IgD-negative memory B cell (primary cell): ENCODE data around the gene GOLGA6L10. TPM values are rescaled to one million over a fixed set of nuclear protein-coding genes. Genes with fewer than 3 reads are reported as not detected.
"Not testable (repeated sequence)": the region's sequence is repeated elsewhere in the genome, so short reads cannot be mapped to it uniquely, and the experiment has no call there.

ENCODE experiments used
- H3K27ac Mint-ChIP-seq, 3 donors: one replicate each; pipeline ENCODE4 v1.8.0; 2020 to 2022; ENCODE audit warnings: mild to moderate bottlenecking in 3 of 3, mixed read lengths in 3 of 3, moderate library complexity in 1 of 3
- H3K27me3 Mint-ChIP-seq: one replicate; pipeline ENCODE4 v1.8.0; 2021; ENCODE audit warnings: mixed read lengths
- H3K36me3 Mint-ChIP-seq: one replicate; pipeline ENCODE4 v1.8.0; 2020; ENCODE audit warnings: mild to moderate bottlenecking, mixed read lengths
- H3K4me1 Mint-ChIP-seq, 3 donors: one replicate each; pipeline ENCODE4 v1.8.0; 2020 to 2022; ENCODE audit warnings: mixed read lengths in 3 of 3, mild to moderate bottlenecking in 1 of 3
- H3K4me3 Mint-ChIP-seq, 4 donors: one replicate each; pipeline ENCODE4 v1.8.0; 2020 to 2022; ENCODE audit warnings: mild to moderate bottlenecking in 4 of 4, mixed read lengths in 4 of 4, moderate library complexity in 3 of 4
- H3K9me3 Mint-ChIP-seq, 3 donors: one replicate each; pipeline ENCODE4 v1.8.0; 2020 to 2021; ENCODE audit warnings: mixed read lengths in 3 of 3, mild to moderate bottlenecking in 1 of 3
- polyA plus RNA-seq: library from polyadenylated mRNA; unstranded; fragments of 300-500 nt; fragmentation: Illumina TruSeq; gene quantifications from one replicate; pipeline ENCODE4 v1.2.3, GENCODE V29; 2021

Gene GOLGA6L10
- polyA plus RNA-seq, 1 donor from 2014 or later, result 0.19 TPM

- Mint-ChIP-seq H3K36me3 (no peaks in the 10 kb centered on the region), H3K4me3 (no peak overlapping the region), H3K9me3 (peaks cover 0 to 3% (median 0%) of the 10 kb centered on the region in 3 donors), H3K4me1 (no peaks in the 10 kb centered on the region), H3K27ac (no peak overlapping the region), H3K27me3 (no peaks in the 10 kb centered on the region)
Observed at GRCh38 chr15:82315519-82316246, 33.6 kb downstream of the GOLGA6L10 start.

GRCh38 chr15:82314769-82315518, 34.3 kb downstream of the GOLGA6L10 start:
- Mint-ChIP-seq H3K4me3 (no peak overlapping the region), H3K27me3 (no peaks in the 10 kb centered on the region)

GRCh38 chr15:82313951-82314768, 35.1 kb downstream of the GOLGA6L10 start:
- H3K9me3 Mint-ChIP-seq, H3K4me1 Mint-ChIP-seq, H3K27me3 Mint-ChIP-seq, H3K36me3 Mint-ChIP-seq, H3K27ac Mint-ChIP-seq, H3K4me3 Mint-ChIP-seq: not testable (repeated sequence)

More at GRCh38 chr15:82314769-82315518, 34.3 kb downstream of the GOLGA6L10 start:
- H3K4me1 Mint-ChIP-seq, result no peaks in the 10 kb centered on the region
- no peak overlapping the region for H3K27ac Mint-ChIP-seq
- no peaks in the 10 kb centered on the region for H3K36me3 Mint-ChIP-seq
- peaks cover 0 to 3% (median 0%) of the 10 kb centered on the region in 3 donors for H3K9me3 Mint-ChIP-seq

- Mint-ChIP-seq H3K4me1 (no peaks in the 10 kb centered on the region), H3K4me3 (peak overlapping the region in 1 of 4 donors; percentile 41), H3K36me3 (no peaks in the 10 kb centered on the region), H3K9me3 (peaks cover 0 to 5% (median 0%) of the 10 kb centered on the region in 3 donors), H3K27me3 (no peaks in the 10 kb centered on the region), H3K27ac (no peak overlapping the region)
Observed at GRCh38 chr15:82313446-82313845, 35.8 kb downstream of the GOLGA6L10 start.

- no peak overlapping the region for H3K27ac Mint-ChIP-seq
- H3K4me1 Mint-ChIP-seq, result no peaks in the 10 kb centered on the region
- no peak overlapping the region for H3K4me3 Mint-ChIP-seq
Observed at GRCh38 chr15:82312586-82313349, 36.5 kb downstream of the GOLGA6L10 start.

GRCh38 chr15:82311321-82311720, 38.0 kb downstream of the GOLGA6L10 start:
- not testable (repeated sequence) for H3K4me3 Mint-ChIP-seq, H3K4me1 Mint-ChIP-seq, H3K36me3 Mint-ChIP-seq, H3K9me3 Mint-ChIP-seq, H3K27me3 Mint-ChIP-seq, H3K27ac Mint-ChIP-seq

More at GRCh38 chr15:82312586-82313349, 36.5 kb downstream of the GOLGA6L10 start:
- no peaks in the 10 kb centered on the region for H3K36me3 Mint-ChIP-seq
- H3K9me3 Mint-ChIP-seq, result peaks cover 0 to 5% (median 0%) of the 10 kb centered on the region in 3 donors
- no peaks in the 10 kb centered on the region for H3K27me3 Mint-ChIP-seq

- peaks cover 0 to 5% (median 0%) of the 10 kb centered on the region in 3 donors for H3K9me3 Mint-ChIP-seq
- H3K36me3 Mint-ChIP-seq, result no peaks in the 10 kb centered on the region
- H3K4me1 Mint-ChIP-seq, result no peaks in the 10 kb centered on the region
- no peaks in the 10 kb centered on the region for H3K27me3 Mint-ChIP-seq
- no peak overlapping the region for H3K27ac Mint-ChIP-seq
- no peak overlapping the region for H3K4me3 Mint-ChIP-seq
Observed at GRCh38 chr15:82309802-82310201, 39.5 kb downstream of the GOLGA6L10 start.

GRCh38 chr15:82307714-82308081, 41.6 kb downstream of the GOLGA6L10 start:
- Mint-ChIP-seq H3K36me3 (no peaks in the 10 kb centered on the region), H3K27ac (no peak overlapping the region)

GRCh38 chr15:82306791-82307713, 42.2 kb downstream of the GOLGA6L10 start:
- no peaks in the 10 kb centered on the region for H3K4me1 Mint-ChIP-seq
- no peaks in the 10 kb centered on the region for H3K36me3 Mint-ChIP-seq
- H3K27me3 Mint-ChIP-seq, result no peaks in the 10 kb centered on the region
- peaks cover 0 to 5% (median 0%) of the 10 kb centered on the region in 3 donors for H3K9me3 Mint-ChIP-seq
- no peak overlapping the region for H3K27ac Mint-ChIP-seq
- H3K4me3 Mint-ChIP-seq, result no peak overlapping the region

More at GRCh38 chr15:82307714-82308081, 41.6 kb downstream of the GOLGA6L10 start:
- Mint-ChIP-seq H3K9me3 (peaks cover 0 to 5% (median 0%) of the 10 kb centered on the region in 3 donors), H3K4me1 (no peaks in the 10 kb centered on the region), H3K4me3 (no peak overlapping the region), H3K27me3 (no peaks in the 10 kb centered on the region)

GRCh38 chr15:82305621-82306048, 43.6 kb downstream of the GOLGA6L10 start:
- Mint-ChIP-seq H3K27me3 (no peaks in the 10 kb centered on the region), H3K4me3 (no peak overlapping the region), H3K36me3 (no peaks in the 10 kb centered on the region), H3K27ac (no peak overlapping the region), H3K9me3 (peaks cover 0 to 2% (median 0%) of the 10 kb centered on the region in 3 donors), H3K4me1 (no peaks in the 10 kb centered on the region)

GRCh38 chr15:82304778-82305090, 44.5 kb downstream of the GOLGA6L10 start:
- Mint-ChIP-seq H3K9me3 (no peaks in the 10 kb centered on the region), H3K36me3 (no peaks in the 10 kb centered on the region), H3K27me3 (no peaks in the 10 kb centered on the region), H3K27ac (no peak overlapping the region), H3K4me1 (no peaks in the 10 kb centered on the region), H3K4me3 (no peak overlapping the region)

GRCh38 chr15:82303956-82304777, 45.1 kb downstream of the GOLGA6L10 start:
- Mint-ChIP-seq H3K4me1 (no peaks in the 10 kb centered on the region), H3K9me3 (no peaks in the 10 kb centered on the region), H3K4me3 (no peak overlapping the region), H3K27me3 (no peaks in the 10 kb centered on the region), H3K36me3 (no peaks in the 10 kb centered on the region), H3K27ac (no peak overlapping the region)
